Kidney capillary endothelial cell (primary cell): ENCODE data around the gene NANOS2.
A peak's percentile ranks its signal among the peaks of the same experiment; 100 is the strongest.
"Not testable (repeated sequence)": the region's sequence is repeated elsewhere in the genome, so short reads cannot be mapped to it uniquely, and the experiment has no call there.

Experiments used
- DNase-seq: peaks from one replicate; pipeline ENCODE4 v3.0.0-alpha.2; 2018; ENCODE audit warnings: low spot score

The NANOS2 gene

GRCh38 chr19:45927565-45928261, 13.1 kb upstream of the NANOS2 start:
- DNase-seq, result peak; percentile 90

DNA sequence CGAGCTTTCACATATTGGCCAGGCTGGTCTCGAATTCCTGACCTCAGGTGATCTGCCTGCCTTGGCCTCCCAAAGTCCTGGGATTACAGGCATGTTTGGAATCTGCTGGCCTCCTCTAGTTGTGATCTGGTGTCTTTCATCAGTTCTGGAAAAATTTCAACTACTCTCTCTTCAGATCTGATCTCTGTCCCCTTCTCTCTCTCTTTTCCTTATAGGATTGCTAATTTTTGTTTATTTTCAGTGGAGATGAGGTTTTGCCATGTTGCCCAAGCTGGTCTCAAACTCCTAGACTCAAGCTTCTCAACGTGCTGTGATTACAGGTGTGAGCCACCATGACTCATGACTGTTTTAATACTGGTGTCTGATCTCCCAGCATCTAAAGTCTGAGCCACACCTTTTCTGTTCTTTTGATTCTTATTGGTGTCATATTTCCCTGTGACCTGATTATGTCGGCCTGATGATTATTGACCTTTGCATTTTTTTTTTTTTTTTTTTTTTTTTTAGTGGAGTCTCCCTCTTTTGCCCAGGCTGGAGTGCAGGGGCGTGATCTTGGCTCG, 10.4 kb upstream of the NANOS2 start:
- DNase-seq, result no peak

DNA sequence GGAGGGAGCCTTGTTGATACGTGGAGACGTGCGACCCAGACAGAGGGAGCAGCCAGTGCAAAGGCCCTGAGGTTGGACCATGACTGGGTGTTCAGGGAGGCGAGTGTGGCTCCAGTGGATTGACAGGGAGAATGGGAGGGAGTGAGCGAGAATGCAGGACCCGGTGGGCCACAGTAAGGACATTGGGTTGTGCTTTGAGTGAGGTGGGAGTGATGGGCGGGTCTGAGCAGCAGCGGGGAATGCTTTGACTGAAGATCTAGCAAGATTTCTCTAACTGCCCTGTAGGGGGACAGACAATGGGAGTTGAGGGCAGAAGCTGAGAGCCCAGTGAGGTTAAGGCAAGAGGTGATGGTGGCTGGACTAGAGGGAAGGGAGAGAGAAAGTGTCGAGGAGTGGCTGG, 7.7 kb upstream of the NANOS2 start:
- DNase-seq, result no peak

- DNase-seq, result no peak
These were observed 5.9 kb upstream of the NANOS2 start for GRCh38 chr19:45920458-45920857.

- DNase-seq, result no peak
These were observed 5.1 kb upstream of the NANOS2 start for GRCh38 chr19:45919678-45920077.

- DNase-seq, result no peak
These were observed 4.1 kb upstream of the NANOS2 start for GRCh38 chr19:45918721-45919120.

GRCh38 chr19:45917421-45918091, 3.0 kb upstream of the NANOS2 start:
- no peak for DNase-seq

DNA sequence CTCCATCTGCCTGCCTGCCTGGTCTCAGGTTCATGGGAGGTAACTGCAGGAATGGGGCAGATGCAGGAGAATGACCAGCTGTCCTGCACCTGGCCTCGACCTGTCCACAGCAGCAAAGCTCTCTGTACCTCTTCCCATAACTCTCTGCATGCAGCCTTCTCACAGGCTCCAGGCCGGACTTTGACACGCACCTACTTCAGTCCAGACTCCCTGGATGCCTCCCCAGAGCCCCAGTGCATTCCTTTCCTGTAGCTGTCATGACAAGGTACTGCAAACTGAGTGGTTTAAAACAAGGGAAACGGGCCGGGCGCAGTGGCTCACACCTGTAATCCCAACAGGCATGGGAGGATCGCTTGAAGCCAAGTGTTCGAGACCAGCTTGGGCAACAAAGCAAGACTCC, 3.3 kb downstream of the NANOS2 start:
- DNase-seq, result no peak

GRCh38 chr19:45908956-45909355, 5.6 kb downstream of the NANOS2 start:
- DNase-seq, result no peak

DNA sequence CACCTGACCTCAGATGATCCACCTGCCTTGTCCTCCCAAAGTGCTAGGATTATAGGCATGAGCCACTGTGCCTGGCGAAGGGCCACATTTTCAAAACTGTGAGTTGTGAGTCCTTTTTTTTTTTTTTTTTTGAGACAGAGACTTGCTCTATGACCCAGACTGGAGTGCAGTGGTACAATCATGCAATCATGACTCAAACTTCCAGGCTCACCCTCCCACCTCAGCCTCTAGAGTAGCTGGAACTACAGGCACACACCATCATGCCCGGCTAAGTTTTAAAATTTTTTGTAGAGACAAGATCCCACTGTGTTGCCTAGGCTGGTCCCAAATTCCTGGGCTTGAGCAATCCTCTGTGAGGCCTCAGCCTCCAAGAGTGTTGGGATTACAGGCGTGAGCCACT, 8.4 kb downstream of the NANOS2 start:
- DNase-seq, result no peak

GRCh38 chr19:45905011-45905410, 9.6 kb downstream of the NANOS2 start:
- DNase-seq, result no peak

DNA sequence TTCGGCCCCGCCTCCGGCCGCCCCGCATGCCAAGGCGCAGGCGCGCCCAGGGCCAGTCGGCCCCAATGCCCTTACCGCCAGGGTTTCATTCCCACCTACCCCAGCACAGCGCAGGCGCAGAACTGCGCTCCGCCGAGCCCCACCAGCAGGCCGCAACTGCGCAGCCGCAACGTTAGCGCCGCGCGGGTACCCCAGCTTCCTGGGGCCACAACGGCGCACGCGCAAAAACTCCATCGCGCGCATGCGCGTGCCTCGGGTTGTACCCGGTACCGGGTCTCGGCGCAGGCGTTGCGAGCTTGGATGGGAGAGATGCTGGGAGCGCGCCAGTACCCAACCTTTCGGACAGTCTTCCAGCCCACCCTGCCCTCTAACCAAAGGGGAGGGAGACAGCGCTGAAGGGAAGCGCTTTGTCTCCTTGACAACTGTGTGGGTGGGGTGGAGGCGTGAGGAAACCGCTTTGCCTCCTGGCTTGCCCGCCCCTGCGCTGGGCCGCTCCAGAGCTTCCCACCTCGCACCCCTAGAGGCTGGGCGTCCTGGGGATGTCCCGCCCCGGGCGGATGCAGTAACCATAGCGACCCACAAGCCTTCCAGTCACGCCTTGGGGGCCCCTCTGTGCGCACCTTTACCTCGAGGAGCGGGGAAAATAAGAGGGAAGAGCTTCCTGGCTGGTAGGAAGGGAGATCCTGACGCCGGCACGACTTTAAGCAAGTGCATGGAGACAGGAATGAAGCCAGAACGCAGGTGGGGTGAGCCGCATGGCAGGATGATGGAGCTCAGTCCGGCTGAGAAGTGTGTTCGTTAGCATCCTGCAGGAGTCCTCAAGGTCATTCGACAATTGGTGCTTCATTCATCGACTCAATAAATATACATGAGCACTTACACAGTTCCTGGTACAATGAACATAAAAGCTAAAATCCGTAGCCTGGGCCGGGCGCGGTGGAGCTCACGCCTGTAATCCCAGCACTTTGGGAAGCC, 11.6 kb downstream of the NANOS2 start:
- peak; percentile 100 for DNase-seq

- DNase-seq, result peak; percentile 21
These were observed 12.5 kb downstream of the NANOS2 start, which contains the start of gene MYPOP for GRCh38 chr19:45901912-45902650. Gene MYPOP, minus strand, starts transcription at chr19:45902613. Its CDS starts 840 bp downstream, at chr19:45901773.

DNA sequence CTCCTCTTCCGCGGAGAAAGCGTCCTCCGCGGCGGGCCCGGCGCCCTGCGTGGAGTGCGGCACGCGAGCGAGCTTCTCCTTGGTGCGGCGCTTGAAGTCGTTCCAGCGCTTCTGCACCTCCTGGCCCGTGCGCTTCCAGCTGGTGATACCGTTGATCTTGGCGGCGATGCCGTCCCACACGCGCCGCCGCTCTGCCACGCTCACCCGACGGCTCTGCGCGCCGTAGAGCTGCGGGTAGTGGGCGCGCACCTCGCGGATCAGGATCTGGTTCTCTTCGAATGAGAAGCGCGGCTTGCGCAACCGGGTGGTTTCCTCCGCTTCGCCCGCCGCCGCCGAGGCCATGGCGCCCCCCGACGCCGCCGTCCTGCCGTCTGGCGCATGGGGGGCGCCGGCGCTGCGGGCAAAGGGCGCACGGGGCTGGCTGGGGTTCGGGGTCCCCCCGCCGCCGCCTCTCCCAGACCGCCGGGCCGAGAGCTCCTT, 13.1 kb downstream of the NANOS2 start:
- no peak for DNase-seq

- DNase-seq, result no peak
These were observed 13.7 kb downstream of the NANOS2 start for GRCh38 chr19:45900738-45901431.

GRCh38 chr19:45899919-45900589, 14.5 kb downstream of the NANOS2 start:
- no peak for DNase-seq

- DNase-seq, result no peak
These were observed 15.3 kb downstream of the NANOS2 start for GRCh38 chr19:45899253-45899652.

GRCh38 chr19:45897261-45897812, 17.2 kb downstream of the NANOS2 start:
- no peak for DNase-seq

DNA sequence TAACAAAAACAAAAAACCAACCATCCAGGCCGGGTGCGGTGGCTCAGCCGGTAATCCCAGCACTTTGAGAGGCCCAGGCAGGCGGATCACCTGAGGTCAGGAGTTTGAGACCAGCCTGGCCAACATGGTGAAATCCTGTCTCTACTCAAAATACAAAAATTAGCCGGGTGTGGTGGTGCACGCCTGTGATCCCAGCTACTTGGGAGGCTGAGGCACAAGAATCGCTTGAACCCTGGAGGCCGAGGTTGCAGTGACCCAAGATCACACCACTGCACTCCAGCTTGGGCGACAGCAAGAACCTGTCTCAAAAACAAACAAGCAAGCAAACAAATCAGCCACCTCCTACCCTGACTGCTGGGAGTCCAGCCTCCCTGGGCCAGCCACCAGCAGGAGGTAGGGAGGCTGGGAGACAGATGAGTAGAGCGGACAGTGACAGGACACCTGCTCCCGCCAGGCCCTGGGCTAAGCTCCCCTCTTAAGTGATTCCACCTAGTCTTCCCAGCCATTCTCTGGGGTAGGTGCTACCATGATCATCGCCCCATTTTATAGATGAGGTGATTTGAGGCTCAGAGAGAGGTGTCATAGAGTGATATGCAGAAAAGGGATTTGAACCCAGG, 18.5 kb downstream of the NANOS2 start:
- not testable (repeated sequence) for DNase-seq
